Fibroblast of skin of scalp (primary cell): ENCODE results near the gene LITAF.
A peak's percentile ranks its signal among the peaks of the same experiment; 100 is the strongest.

ENCODE experiments used
- DNase-seq: peaks from one replicate; pipeline ENCODE4 v3.0.0-alpha.2; 2013

LITAF gene

GRCh38 chr16:11550791-11551498 lies 35.8 kb downstream of the LITAF start:
- DNase-seq: no peak

GRCh38 chr16:11547118-11547916 lies 39.4 kb downstream of the LITAF start:
- no peak for DNase-seq

- peak; percentile 39 for DNase-seq
Observed at GRCh38 chr16:11546608-11547061, 40.1 kb downstream of the LITAF start.

- no peak for DNase-seq
Observed at GRCh38 chr16:11543661-11544393, 42.9 kb downstream of the LITAF start.

- DNase-seq: no peak
Observed at GRCh38 chr16:11542069-11542744, 44.5 kb downstream of the LITAF start.

- DNase-seq: no peak
Observed at GRCh38 chr16:11539641-11540050, 47.1 kb downstream of the LITAF start.

GRCh38 chr16:11538880-11539279 lies 47.8 kb downstream of the LITAF start:
- DNase-seq: no peak

GRCh38 chr16:11536104-11536866 lies 50.4 kb downstream of the LITAF start:
- no peak for DNase-seq

GRCh38 chr16:11535494-11535893 lies 51.2 kb downstream of the LITAF start:
- DNase-seq: no peak

- DNase-seq: no peak
Observed at GRCh38 chr16:11534262-11534661, 52.5 kb downstream of the LITAF start.

GRCh38 chr16:11533588-11533987 lies 53.1 kb downstream of the LITAF start:
- DNase-seq: no peak

GRCh38 chr16:11530171-11530940 lies 56.4 kb downstream of the LITAF start:
- DNase-seq: no peak

- DNase-seq: no peak
Observed at GRCh38 chr16:11529285-11529684, 57.4 kb downstream of the LITAF start.

- DNase-seq: no peak
Observed at GRCh38 chr16:11528053-11528452, 58.7 kb downstream of the LITAF start.

GRCh38 chr16:11526655-11527350 lies 59.9 kb downstream of the LITAF start:
- no peak for DNase-seq

- DNase-seq: no peak
Observed at GRCh38 chr16:11524098-11524760, 62.5 kb downstream of the LITAF start.

GRCh38 chr16:11521055-11521454 lies 65.7 kb downstream of the LITAF start:
- no peak for DNase-seq

- no peak for DNase-seq
Observed at GRCh38 chr16:11520442-11520841, 66.3 kb downstream of the LITAF start.

GRCh38 chr16:11517961-11518360 lies 68.8 kb downstream of the LITAF start:
- DNase-seq: no peak
